Hematopoietic multipotent progenitor cell treated with erythropoietin and hydrocortisone succinate and interleukin-3 and kit ligand, for 8 days (in vitro differentiated cells): ENCODE data around the gene DTYMK.

Experiments
- DNase-seq: peaks from one replicate; pipeline ENCODE4 v3.0.0-alpha.2; 2015

Gene DTYMK, protein sequence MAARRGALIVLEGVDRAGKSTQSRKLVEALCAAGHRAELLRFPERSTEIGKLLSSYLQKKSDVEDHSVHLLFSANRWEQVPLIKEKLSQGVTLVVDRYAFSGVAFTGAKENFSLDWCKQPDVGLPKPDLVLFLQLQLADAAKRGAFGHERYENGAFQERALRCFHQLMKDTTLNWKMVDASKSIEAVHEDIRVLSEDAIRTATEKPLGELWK

GRCh38 chr2:241686650-241687425 lies at the start of gene DTYMK:
DTYMK (minus strand) TSS chr2:241686815; CDS start chr2:241686783, 32 bp downstream.
- DNase-seq: peak; percentile 97

- DNase-seq: no peak
These were observed 49.5 kb upstream of the DTYMK start for GRCh38 chr2:241736111-241736510.

- DNase-seq: peak; percentile 82
These were observed 48.0 kb upstream of the DTYMK start, which contains the start of gene D2HGDH for GRCh38 chr2:241734467-241735208. D2HGDH (plus strand) TSS chr2:241734630; CDS start chr2:241735225, 595 bp downstream.

- DNase-seq: no peak
These were observed 47.5 kb upstream of the DTYMK start for GRCh38 chr2:241734208-241734466.

GRCh38 chr2:241733391-241734207 lies 47.0 kb upstream of the DTYMK start:
- DNase-seq: no peak

- peak; percentile 65 for DNase-seq
These were observed 46.0 kb upstream of the DTYMK start for GRCh38 chr2:241732513-241733186.

- peak; percentile 63 for DNase-seq
These were observed 44.2 kb upstream of the DTYMK start for GRCh38 chr2:241730671-241731293.

DNA sequence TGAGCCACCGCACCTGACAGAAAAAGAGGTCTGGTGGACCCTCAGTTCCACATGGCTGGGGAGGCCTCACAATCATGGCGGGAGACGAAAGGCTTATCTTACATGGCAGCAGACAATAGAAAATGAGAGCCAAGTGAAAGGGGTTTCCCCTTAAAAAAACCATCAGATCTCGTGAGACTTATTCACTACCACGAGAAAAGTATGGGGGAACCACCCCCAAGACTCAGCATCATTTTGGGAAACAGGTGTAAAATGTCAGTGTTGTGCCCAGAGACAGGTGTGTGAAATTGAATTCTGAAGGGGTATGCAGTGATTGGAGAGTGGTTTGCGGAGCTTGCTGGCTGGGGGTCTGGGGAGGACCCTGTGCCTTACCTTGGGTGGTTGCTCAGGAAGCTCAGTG lies 43.3 kb upstream of the DTYMK start:
- DNase-seq: no peak

DNA sequence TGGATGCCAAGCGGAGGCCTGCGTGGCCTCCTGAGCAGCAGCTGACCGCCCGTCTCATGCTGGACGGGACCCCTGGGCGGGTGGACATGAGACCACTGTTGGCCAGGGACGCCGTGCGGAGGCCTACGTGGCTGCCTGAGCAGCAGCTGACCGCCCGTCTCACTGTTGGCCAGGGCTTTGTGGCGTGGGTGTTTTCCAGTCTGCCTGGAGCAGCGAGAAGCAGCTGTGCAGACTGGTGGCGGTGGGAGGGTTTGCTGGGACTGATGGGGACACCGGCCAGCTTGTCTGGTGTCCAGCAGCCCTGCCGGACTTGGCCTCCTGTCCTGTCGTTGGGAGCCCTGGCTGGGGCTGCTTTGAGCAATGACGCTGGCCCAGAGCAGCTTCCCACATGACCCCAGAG lies 42.0 kb upstream of the DTYMK start:
- DNase-seq: no peak

DNA sequence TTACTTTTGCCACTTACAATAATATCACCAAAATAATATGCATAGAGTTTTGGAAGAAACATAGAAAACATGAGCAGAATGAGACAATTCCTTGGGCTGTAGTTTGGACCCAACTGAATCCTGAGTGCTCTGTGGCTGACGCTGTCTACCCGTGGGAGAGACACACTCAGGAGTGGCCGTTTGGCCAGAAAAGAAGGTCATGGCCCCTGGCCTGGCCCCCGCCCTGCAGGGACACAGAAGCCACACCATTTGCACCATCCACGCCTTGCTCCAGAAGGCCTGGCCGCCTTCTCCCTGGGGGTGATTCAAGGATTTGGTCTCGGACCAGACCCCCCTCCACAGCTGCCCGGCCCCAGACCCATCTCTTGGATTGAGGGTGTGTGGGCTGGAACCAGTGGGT lies 41.4 kb upstream of the DTYMK start:
- DNase-seq: no peak

GRCh38 chr2:241726459-241726858 lies 39.8 kb upstream of the DTYMK start:
- DNase-seq: no peak

GRCh38 chr2:241724975-241725870 lies 38.6 kb upstream of the DTYMK start:
- no peak for DNase-seq

DNA sequence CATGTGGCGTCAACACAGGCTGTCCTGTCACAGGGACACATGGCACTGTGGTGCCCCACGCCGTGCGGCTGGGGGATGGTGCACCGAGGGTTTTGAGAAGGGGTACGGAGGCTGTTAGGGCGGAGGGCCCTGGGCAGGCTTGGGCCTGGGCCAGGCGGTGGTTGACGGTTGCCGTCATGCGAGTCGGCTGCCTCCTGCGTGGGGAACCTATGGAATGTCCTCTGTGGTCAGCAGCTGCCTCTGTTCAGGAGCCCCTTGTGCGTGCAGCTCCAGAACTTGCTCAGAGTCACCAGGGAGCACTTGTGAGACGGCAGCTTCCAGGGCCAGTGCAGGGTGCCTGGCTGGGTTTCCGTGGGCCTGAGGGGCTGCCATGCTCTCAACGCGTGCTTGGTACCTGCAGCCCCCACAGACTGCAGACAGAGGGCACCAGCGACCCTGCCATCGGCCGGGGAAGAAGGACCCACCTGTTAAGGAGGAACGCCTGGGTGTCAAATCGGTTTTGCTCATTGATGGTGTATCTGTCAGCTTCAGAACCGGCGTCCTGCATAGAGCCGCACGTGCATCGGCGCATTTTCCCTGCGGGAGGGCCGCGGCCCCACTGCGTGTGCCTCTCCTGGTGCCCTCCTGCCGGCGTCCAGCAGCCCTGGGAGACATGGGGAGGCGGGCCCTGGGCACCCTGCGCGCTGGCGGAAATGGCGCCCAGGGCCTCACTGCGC lies 37.8 kb upstream of the DTYMK start:
- DNase-seq: no peak

- no peak for DNase-seq
These were observed 36.4 kb upstream of the DTYMK start for GRCh38 chr2:241722896-241723454.

DNA sequence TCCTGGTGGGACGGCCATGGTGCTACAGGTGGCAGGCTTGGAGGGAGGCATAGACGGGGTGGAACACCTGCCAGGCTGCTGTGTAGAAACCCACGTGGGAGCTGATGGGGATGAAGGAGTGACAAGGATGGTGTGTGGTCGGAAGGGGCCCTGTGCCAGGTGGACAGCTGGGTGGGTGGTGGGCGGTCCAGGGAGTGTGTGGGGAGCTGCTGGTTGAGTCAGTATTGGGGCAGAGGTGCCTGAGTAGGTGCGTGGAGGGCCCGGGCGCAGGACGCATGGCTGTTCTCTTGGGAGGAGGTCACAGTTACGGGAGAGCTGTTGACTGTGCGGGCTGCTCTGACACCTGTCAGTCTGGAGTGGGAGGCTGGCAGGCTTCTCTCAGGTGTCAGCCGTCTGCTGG lies 35.2 kb upstream of the DTYMK start:
- DNase-seq: no peak

DNA sequence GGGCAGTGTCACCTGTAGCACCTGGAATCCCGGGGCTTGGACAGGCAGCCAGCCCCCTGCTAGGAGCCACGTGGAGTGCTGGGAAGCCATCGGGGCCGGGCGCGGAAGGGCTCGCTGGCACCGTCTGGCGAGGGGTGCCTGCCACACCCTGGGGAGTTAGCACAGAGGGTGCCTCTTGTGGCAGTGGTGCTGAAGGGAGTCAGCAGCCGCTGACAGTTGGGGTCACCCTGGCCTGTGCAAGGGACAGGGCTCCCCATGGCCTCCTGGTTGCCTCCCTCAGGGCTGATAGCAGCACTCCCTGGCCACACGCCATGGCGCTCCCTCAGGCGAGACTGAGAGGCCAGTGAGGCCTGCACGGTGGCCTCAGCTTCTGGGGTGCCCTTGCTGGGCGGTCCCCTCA lies 33.9 kb upstream of the DTYMK start:
- no peak for DNase-seq

GRCh38 chr2:241720099-241720498 lies 33.5 kb upstream of the DTYMK start:
- DNase-seq: no peak

- no peak for DNase-seq
These were observed 32.5 kb upstream of the DTYMK start for GRCh38 chr2:241719093-241719492.

DNA sequence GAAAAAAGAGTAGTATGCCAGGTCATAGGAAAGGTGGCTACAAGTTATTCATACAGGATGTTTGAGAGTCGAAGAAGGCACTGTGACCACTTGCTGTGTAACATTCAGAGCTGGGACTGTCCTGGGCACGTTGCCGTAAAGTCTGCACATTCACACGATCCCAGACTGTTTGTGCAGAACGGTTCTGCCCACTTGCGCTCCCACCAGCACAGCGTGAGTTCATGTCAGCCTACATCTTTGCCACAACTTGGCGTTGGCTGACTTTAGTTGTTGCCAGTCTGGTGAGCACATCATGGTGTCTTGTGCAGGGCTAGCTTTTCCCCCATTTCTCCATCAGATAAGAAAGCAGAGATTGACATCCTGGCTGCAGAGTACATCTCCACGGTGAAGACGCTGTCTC lies 22.3 kb upstream of the DTYMK start:
- DNase-seq: no peak

DNA sequence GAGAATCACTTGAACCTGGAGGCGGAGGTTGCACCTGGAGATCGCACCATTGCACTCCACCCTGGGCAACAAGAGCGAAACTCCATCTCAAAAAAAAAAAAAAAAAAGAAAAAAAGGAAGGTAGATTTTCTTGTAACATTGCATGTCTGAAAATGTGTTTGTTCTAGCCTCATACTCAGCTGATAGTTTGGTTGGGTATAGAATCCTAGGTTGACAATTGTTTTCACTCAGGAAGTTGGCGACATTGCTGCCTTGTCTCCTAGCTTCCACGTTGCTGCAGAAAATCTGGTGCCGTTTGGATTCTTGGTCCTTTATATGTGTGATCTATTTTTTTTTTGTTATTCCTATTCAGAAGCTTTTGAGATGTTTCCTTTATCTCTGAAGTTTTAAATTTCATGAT lies 19.9 kb upstream of the DTYMK start:
- no peak for DNase-seq
